A549 (cell line): ENCODE measurements around the gene DNMT3B. TPM values are rescaled to one million over a fixed set of nuclear protein-coding genes. Genes with fewer than 3 reads are reported as not detected.
"Not testable (repeated sequence)": the region's sequence is repeated elsewhere in the genome, so short reads cannot be mapped to it uniquely, and the experiment has no call there.

Source experiments
- ATAC-seq, 2 experiments: fragments of 200-7000 bp in 1 of 2; fragments of >200 bp in 1 of 2; cut with Nextera tagmentation in 1 of 2; cut with Tn5 transposase in 1 of 2; 3 replicates each; pipeline versions ENCODE4 v1.8.0 to v1.9.1; 2018 to 2020; ENCODE audit warnings: mild to moderate bottlenecking in 1 of 2, moderate library complexity in 1 of 2
- CTCF ChIA-PET: fragments of 300-600 bp; sonication (Branson Sonifier 250); formaldehyde crosslinking; extraction: SDS; loops from one replicate; lab custom pipeline; 2021; ENCODE audit warnings: antibody characterized with exemption, inconsistent platforms; lab: Yijun Ruan, JAX
- POLR2A ChIA-PET: fragments of 350-600 bp; formaldehyde crosslinking; extraction: SDS; loops from one replicate; lab custom pipeline; 2021; ENCODE audit warnings: antibody characterized with exemption, inconsistent platforms; lab: Yijun Ruan, JAX
- DNase-seq, 2 experiments: peaks; one replicate each; pipeline versions ENCODE4 v3.0.0 to v3.0.0-alpha.2; 2011 to 2016; ENCODE audit warnings: low read depth in 1 of 2, low spot score in 1 of 2
- FAIRE-seq: peaks from 2 replicates; lab custom pipeline; 2011; peaks lifted over from hg19 to GRCh38; lab: Jason Lieb, UNC
- H3K27ac ChIP-seq, 2 experiments: fragments of >200 bp; sonication (Bioruptor Twin); formaldehyde crosslinking; 3 replicates each; pipeline ENCODE4 v1.5.1; 2016 to 2017
- H3K4me1 ChIP-seq: fragments of >200 bp; sonication (Bioruptor Twin); formaldehyde crosslinking; 3 replicates; pipeline ENCODE4 v1.6.1; 2016
- H3K4me2 ChIP-seq: fragments of >200 bp; sonication (Bioruptor Twin); formaldehyde crosslinking; 3 replicates; pipeline ENCODE4 v1.6.1; 2016
- H3K4me3 ChIP-seq: fragments of >200 bp; sonication (Bioruptor Twin); formaldehyde crosslinking; 3 replicates; pipeline ENCODE4 v1.5.1; 2016
- H3K9me3 ChIP-seq: fragments of >200 bp; sonication (Bioruptor Twin); formaldehyde crosslinking; 3 replicates; pipeline ENCODE4 v1.6.1; 2016
- CBX8 ChIP-seq: fragments of 200-600 bp; sonication (generic); IDR thresholded peaks from 2 replicates; pipeline ENCODE4 v1.6.1; 2016
- CEBPB ChIP-seq, 2 experiments: fragments of >200 bp in 1 of 2; sonication (Bioruptor Twin) in 1 of 2; formaldehyde crosslinking in 1 of 2; IDR thresholded peaks; 2 replicates each; pipeline ENCODE4 v1.6.1; 2012 to 2016
- EHF ChIP-seq: fragments of 250-450 bp; sonication (Bioruptor Pico); IDR thresholded peaks from 2 replicates; pipeline ENCODE4 v1.5.0; 2020; ENCODE audit warnings: mild to moderate bottlenecking
- EHMT2 ChIP-seq: fragments of 200-600 bp; sonication (generic); IDR thresholded peaks from 2 replicates; pipeline ENCODE4 v1.6.1; 2016; ENCODE audit warnings: antibody characterized with exemption, low read depth, mild to moderate bottlenecking, moderate library complexity
- EP300 ChIP-seq, 2 experiments: fragments of >200 bp; sonication (Bioruptor Twin); formaldehyde crosslinking; IDR thresholded peaks; 2 replicates in 1 of 2; 3 replicates in 1 of 2; pipeline ENCODE4 v1.6.1; 2016 to 2017
- FOSB ChIP-seq: fragments of 250-450 bp; sonication (Bioruptor Pico); IDR thresholded peaks from 2 replicates; pipeline ENCODE4 v1.5.0; 2020; ENCODE audit warnings: mild to moderate bottlenecking, moderate library complexity
- HEYL ChIP-seq: fragments of 250-450 bp; sonication (Bioruptor Pico); IDR thresholded peaks from 2 replicates; pipeline ENCODE4 v1.8.0; 2021; ENCODE audit warnings: mild to moderate bottlenecking, moderate library complexity
- JUNB ChIP-seq: fragments of >200 bp; sonication (Bioruptor Twin); formaldehyde crosslinking; IDR thresholded peaks from 2 replicates; pipeline ENCODE4 v1.6.1; 2016
- MYC ChIP-seq: IDR thresholded peaks from 2 replicates; pipeline ENCODE4 v1.6.1; 2012; ENCODE audit warnings: mild to moderate bottlenecking, inconsistent platforms, low read length, improper control_type of control experiment, borderline replicate concordance
- NFE2L2 ChIP-seq: fragments of 150-350 bp; conservative IDR thresholded peaks from 2 replicates; pipeline ENCODE4 v1.6.1; 2014; ENCODE audit warnings: low read length
- PHF8 ChIP-seq: fragments of 200-600 bp; sonication (generic); IDR thresholded peaks from 2 replicates; pipeline ENCODE4 v1.6.1; 2016; ENCODE audit warnings: low read depth, mild to moderate bottlenecking, antibody characterized with exemption, moderate library complexity, borderline replicate concordance
- RAD21 ChIP-seq, 2 experiments: fragments of >200 bp in 1 of 2; sonication (Bioruptor Twin) in 1 of 2; formaldehyde crosslinking in 1 of 2; IDR thresholded peaks in 1 of 2; conservative IDR thresholded peaks in 1 of 2; 2 replicates in 1 of 2; 3 replicates in 1 of 2; pipeline ENCODE4 v1.6.1; 2012 to 2018; ENCODE audit warnings: inconsistent platforms in 1 of 2
- RCOR1 ChIP-seq: fragments of 150-350 bp; IDR thresholded peaks from 2 replicates; pipeline ENCODE4 v1.6.1; 2014; ENCODE audit warnings: antibody characterized with exemption, low read length, low read depth
- SMC3 ChIP-seq: fragments of >200 bp; sonication (Bioruptor Twin); formaldehyde crosslinking; IDR thresholded peaks from 3 replicates; pipeline ENCODE4 v1.6.1; 2018; ENCODE audit warnings: inconsistent platforms
- ZFP36 ChIP-seq: fragments of 450-650 bp; IDR thresholded peaks from 2 replicates; pipeline ENCODE4 v1.6.1; 2014; ENCODE audit warnings: borderline replicate concordance; ENCODE audit not compliant: partially characterized antibody
- ZNF302 ChIP-seq: fragments of 250-450 bp; sonication (Bioruptor Pico); IDR thresholded peaks from 2 replicates; pipeline ENCODE4 v1.9.0; 2021; ENCODE audit warnings: inconsistent platforms, mild to moderate bottlenecking, moderate library complexity
- ZSCAN20 ChIP-seq: fragments of 250-450 bp; sonication (Bioruptor Pico); IDR thresholded peaks from 2 replicates; pipeline ENCODE4 v1.8.0; 2022; ENCODE audit warnings: mild to moderate bottlenecking, moderate library complexity
- WGBS: methylation state at CpG from one replicate; pipeline ENCODE4 v1.1.6; 2017; ENCODE audit errors: missing lambda C conversion rate; 5-methylcytosine and 5-hydroxymethylcytosine counted together
- polyA plus RNA-seq, 4 experiments: library from polyadenylated mRNA; depleted of rRNA in 3 of 4; stranded (reverse); fragments of >200 nt; fragmentation: RNase III in 1 of 4; extraction: RNeasy Plus Mini Kit Qiagen cat#74134 plus additional on column Dnase treatment in 1 of 4; gene quantifications; 2 replicates in 3 of 4; 3 replicates in 1 of 4; pipeline ENCODE4 v1.2.3, GENCODE V29; 2011 to 2017
- TF ChIP-seq, protein P1 (sequence below): fragments of >200 bp; sonication (Bioruptor Twin); formaldehyde crosslinking; IDR thresholded peaks from 3 replicates; pipeline ENCODE4 v1.6.1; 2016
- TF ChIP-seq, protein P2 (sequence below): fragments of >200 bp; sonication (Bioruptor Twin); formaldehyde crosslinking; IDR thresholded peaks from 3 replicates; pipeline ENCODE4 v1.5.1; 2016
- TF ChIP-seq, protein P3 (sequence below): IDR thresholded peaks from 2 replicates; pipeline ENCODE4 v1.6.1; 2012; ENCODE audit warnings: low read depth, borderline replicate concordance

DNMT3B gene
- polyA plus RNA-seq, 2 of the 4 experiments (the other 2 are of a cell fraction): 5.2 to 11.3 TPM

DNA sequence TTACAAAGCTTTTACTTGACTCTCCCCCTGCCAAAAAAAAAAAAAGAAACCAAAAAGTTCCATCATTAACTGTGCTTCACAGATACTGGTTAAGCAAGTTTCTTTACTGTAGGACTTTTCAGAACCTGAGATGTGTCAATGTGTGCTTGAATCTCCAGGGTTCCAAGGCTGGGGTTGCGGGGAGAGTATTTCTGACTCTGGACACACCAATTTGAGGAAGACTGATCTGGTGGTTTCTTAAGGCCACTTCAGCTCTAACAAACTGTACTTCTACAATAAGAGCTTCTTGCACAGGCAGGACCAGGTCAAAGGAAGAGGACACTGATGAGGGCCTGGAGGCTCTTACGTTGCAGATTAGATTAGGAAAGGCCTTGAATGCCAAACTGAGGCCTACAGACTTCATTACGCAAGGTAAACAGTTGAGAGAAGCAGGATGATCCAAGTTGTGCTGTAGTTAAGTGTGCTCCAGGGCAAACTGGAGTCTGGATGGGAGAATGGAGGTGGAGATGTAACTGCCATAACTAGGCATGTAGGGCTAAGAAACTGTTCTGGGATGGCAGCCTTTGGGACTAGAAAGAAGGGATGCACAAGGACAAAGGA is 43.3 kb upstream of the DNMT3B start (continued):
- TF ChIP-seq, protein P1, sequence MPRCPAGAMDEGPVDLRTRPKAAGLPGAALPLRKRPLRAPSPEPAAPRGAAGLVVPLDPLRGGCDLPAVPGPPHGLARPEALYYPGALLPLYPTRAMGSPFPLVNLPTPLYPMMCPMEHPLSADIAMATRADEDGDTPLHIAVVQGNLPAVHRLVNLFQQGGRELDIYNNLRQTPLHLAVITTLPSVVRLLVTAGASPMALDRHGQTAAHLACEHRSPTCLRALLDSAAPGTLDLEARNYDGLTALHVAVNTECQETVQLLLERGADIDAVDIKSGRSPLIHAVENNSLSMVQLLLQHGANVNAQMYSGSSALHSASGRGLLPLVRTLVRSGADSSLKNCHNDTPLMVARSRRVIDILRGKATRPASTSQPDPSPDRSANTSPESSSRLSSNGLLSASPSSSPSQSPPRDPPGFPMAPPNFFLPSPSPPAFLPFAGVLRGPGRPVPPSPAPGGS: no peak
- TF ChIP-seq ZSCAN20 (CRISPR knock-in tag) (no peak), RAD21 (conservative IDR thresholded peaks at IDR 0.05 in 1 of 2, IDR thresholded peaks at IDR 0.05 in 1 of 2) (no peak), MYC (no peak)
- TF ChIP-seq, protein P2, sequence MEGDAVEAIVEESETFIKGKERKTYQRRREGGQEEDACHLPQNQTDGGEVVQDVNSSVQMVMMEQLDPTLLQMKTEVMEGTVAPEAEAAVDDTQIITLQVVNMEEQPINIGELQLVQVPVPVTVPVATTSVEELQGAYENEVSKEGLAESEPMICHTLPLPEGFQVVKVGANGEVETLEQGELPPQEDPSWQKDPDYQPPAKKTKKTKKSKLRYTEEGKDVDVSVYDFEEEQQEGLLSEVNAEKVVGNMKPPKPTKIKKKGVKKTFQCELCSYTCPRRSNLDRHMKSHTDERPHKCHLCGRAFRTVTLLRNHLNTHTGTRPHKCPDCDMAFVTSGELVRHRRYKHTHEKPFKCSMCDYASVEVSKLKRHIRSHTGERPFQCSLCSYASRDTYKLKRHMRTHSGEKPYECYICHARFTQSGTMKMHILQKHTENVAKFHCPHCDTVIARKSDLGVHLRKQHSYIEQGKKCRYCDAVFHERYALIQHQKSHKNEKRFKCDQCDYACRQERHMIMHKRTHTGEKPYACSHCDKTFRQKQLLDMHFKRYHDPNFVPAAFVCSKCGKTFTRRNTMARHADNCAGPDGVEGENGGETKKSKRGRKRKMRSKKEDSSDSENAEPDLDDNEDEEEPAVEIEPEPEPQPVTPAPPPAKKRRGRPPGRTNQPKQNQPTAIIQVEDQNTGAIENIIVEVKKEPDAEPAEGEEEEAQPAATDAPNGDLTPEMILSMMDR: no peak

DNA sequence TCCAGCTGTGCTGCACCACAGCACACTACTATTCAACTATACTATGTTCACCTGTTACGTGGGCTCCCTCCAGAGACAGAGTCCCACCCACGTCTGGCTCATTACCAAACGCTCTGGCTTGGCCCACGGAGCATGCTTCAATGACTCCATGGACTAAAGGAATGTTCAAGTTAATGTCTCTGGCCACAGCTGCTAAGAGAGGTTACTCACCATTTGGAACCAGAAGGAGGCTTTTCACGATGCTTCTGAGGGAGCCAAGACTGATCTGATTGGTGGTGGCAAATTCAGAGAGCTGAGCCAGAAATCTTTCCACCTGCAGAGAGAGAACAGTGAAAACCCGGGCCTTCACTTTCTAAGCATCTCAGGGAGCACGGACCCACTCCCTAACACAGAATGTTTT is 34.5 kb upstream of the DNMT3B start:
- CTCF ChIA-PET: interaction anchor here (1.6 kb wide), 1 partner anchor 11 kb away, joined by 6 read pairs; no protein-coding TSS in a partner anchor

DNA sequence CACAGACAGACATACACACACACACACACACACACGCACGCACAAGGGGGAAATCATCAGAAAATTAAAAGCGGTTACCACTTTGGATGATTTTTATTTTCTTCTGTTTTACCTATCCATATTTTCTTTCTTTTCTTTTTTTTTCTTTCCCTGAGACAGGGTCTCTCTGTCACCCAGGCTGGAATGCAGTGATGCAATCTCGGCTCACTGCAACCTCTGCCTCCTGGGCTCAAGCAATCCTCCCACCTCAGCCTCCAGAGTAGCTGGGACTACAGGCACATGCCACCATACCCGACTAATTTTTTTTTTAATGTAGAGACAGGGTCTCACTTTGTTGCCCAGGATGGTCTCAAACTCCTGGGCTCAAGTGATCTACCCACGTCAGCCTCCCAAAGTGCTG is 33.8 kb upstream of the DNMT3B start:
- H3K4me3 ChIP-seq, H3K9me3 ChIP-seq, ATAC-seq, POLR2A ChIA-PET, FAIRE-seq, DNase-seq: not testable (repeated sequence)
- CTCF ChIA-PET: interaction anchor here (1.2 to 1.6 kb wide), 2 partner anchors 10 to 61 kb away, joined by 3 to 6 read pairs; no protein-coding TSS in a partner anchor
- TF ChIP-seq CEBPB (IDR thresholded peaks at IDR 0.05): peak; percentile 47 to 49; a peak in 3 of 4 replicates
- Histone ChIP-seq H3K27ac (peak overlapping the region; percentile 84 to 88), H3K4me1 (peaks cover 56% of the 10 kb centered on the region), H3K4me2 (peak overlapping the region; percentile 58)
- 68% methylated on average over 6 of the region's 6 CpGs for WGBS

More for the DNA sequence above, 34.5 kb upstream of the DNMT3B start:
- ATAC-seq: peak; percentile 11 to 49; a peak in 1 of 6 replicates
- Histone ChIP-seq H3K4me3 (no peak overlapping the region), H3K9me3 (no peaks in the 10 kb centered on the region), H3K4me2 (peak overlapping the region; percentile 58), H3K4me1 (peaks cover 53% of the 10 kb centered on the region), H3K27ac (peak overlapping the region; percentile 84 to 88)
- WGBS: 53% methylated on average over 7 of the region's 7 CpGs
- no peak for DNase-seq
- POLR2A ChIA-PET: no interaction called here
- FAIRE-seq: no peak
- TF ChIP-seq ZSCAN20 (CRISPR knock-in tag) (no peak), JUNB (no peak), ZNF302 (no peak), SMC3 (no peak), EHMT2 (no peak), RCOR1 (no peak), CBX8 (no peak), FOSB (CRISPR knock-in tag) (no peak), NFE2L2 (no peak), ZFP36 (no peak), EHF (CRISPR knock-in tag) (no peak), HEYL (no peak), PHF8 (no peak), EP300 (IDR thresholded peaks at IDR 0.05) (no peak)
- TF ChIP-seq, protein P3, sequence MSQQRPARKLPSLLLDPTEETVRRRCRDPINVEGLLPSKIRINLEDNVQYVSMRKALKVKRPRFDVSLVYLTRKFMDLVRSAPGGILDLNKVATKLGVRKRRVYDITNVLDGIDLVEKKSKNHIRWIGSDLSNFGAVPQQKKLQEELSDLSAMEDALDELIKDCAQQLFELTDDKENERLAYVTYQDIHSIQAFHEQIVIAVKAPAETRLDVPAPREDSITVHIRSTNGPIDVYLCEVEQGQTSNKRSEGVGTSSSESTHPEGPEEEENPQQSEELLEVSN: no peak

DNA sequence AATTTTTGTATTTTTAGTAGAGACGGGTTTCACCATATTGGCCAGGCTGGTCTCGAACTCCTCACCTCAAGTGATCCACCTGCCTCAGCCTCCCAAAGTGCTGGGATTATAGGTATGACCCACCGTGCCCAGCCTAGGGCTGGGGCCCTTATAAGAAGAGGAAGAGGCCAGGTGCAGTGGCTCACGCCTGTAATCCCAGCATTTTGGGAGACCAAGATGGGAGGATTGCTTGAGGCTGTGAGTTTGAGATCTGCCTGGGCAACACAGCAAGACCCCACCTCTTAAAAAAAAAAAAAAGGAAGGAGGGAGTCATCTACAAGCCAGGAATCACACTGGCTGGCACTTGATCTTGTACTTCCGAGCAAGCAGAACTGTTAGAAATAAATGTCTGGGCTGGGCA is 32.9 kb upstream of the DNMT3B start:
- peak overlapping the region; percentile 84 to 88 for H3K27ac ChIP-seq
- peaks cover 56% of the 10 kb centered on the region for H3K4me1 ChIP-seq
- H3K4me3 ChIP-seq, ATAC-seq, POLR2A ChIA-PET, H3K9me3 ChIP-seq, FAIRE-seq, DNase-seq: not testable (repeated sequence)
- CTCF ChIA-PET: interaction anchor here (1.2 kb wide), 1 partner anchor 60 kb away, joined by 3 read pairs; no protein-coding TSS in a partner anchor
- WGBS: 95% methylated on average over 5 of the region's 5 CpGs
- H3K4me2 ChIP-seq: peak overlapping the region; percentile 58; the same call in 1 of the 3 replicates
